Colonic mucosa (tissue), 4 donors: ENCODE results near the gene HAO1. TPM values are rescaled to one million over a fixed set of nuclear protein-coding genes. Genes with fewer than 3 reads are reported as not detected.
"Not testable (repeated sequence)": the region's sequence is repeated elsewhere in the genome, so short reads cannot be mapped to it uniquely, and the experiment has no call there.

ENCODE experiments used
- DNase-seq: peaks from one replicate; pipeline ENCODE4 v3.0.0-alpha.2; 2020
- H3K27ac ChIP-seq: fragments of 200-600 bp; one replicate; pipeline ENCODE4 v1.8.0; 2021
- H3K27me3 ChIP-seq: fragments of 200-600 bp; one replicate; pipeline ENCODE4 v1.8.0; 2021
- H3K36me3 ChIP-seq: fragments of 200-600 bp; one replicate; pipeline ENCODE4 v1.8.0; 2021
- H3K4me1 ChIP-seq: fragments of 200-600 bp; one replicate; pipeline ENCODE4 v1.8.0; 2021; ENCODE audit warnings: mild to moderate bottlenecking
- H3K4me3 ChIP-seq: fragments of 200-600 bp; one replicate; pipeline ENCODE4 v1.8.0; 2021
- H3K9ac ChIP-seq, 2 donors: one replicate each; pipeline ENCODE4 v1.7.0; 2013; ENCODE audit warnings: control low read depth in 2 of 2, low read depth in 2 of 2, low read length in 2 of 2
- H3K9me3 ChIP-seq: fragments of 200-600 bp; one replicate; pipeline ENCODE4 v1.8.0; 2021
- intact Hi-C: fragments of 100-400 bp; cut with DNase I; formaldehyde crosslinking; loops from one replicate; pipeline ENCODE4 v1.14.1; 2022
- total RNA-seq, 2 donors: library from RNA; stranded (reverse); fragmentation: NEBNext Ultra II Directional in 1 of 2; extraction: Animal tissue kit (Norgen Biotek cat#: 25700) in 1 of 2; gene quantifications; one replicate each; pipeline ENCODE4 v1.2.1, GENCODE V29; 2021
- TF ChIP-seq, protein P1 (sequence below): fragments of 200-600 bp; IDR thresholded peaks from one replicate; pipeline ENCODE4 v1.8.0; 2022; ENCODE audit warnings: antibody characterized with exemption, mild to moderate bottlenecking
- donor health status: healthy.
- donor health status: DM: no; HTN: no; CAD: no.
- donor health status: DM: no; HTN: no; CAD: no.

The HAO1 gene
- total RNA-seq, 2 donors from 2014 or later, result not detected

GRCh38 chr20:7967199-7967844 is 27.1 kb upstream of the HAO1 start:
- Histone ChIP-seq H3K27me3 (no peaks in the 10 kb centered on the region), H3K4me3 (no peak overlapping the region), H3K9ac (no peak overlapping the region), H3K9me3 (no peaks in the 10 kb centered on the region), H3K36me3 (no peaks in the 10 kb centered on the region), H3K27ac (no peak overlapping the region), H3K4me1 (no peaks in the 10 kb centered on the region)
- TF ChIP-seq, protein P1, sequence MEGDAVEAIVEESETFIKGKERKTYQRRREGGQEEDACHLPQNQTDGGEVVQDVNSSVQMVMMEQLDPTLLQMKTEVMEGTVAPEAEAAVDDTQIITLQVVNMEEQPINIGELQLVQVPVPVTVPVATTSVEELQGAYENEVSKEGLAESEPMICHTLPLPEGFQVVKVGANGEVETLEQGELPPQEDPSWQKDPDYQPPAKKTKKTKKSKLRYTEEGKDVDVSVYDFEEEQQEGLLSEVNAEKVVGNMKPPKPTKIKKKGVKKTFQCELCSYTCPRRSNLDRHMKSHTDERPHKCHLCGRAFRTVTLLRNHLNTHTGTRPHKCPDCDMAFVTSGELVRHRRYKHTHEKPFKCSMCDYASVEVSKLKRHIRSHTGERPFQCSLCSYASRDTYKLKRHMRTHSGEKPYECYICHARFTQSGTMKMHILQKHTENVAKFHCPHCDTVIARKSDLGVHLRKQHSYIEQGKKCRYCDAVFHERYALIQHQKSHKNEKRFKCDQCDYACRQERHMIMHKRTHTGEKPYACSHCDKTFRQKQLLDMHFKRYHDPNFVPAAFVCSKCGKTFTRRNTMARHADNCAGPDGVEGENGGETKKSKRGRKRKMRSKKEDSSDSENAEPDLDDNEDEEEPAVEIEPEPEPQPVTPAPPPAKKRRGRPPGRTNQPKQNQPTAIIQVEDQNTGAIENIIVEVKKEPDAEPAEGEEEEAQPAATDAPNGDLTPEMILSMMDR, result no peak
- DNase-seq, result no peak
- intact Hi-C loops, result no loop called here

- intact Hi-C loops, result no loop called here
- Histone ChIP-seq H3K4me3 (no peak overlapping the region), H3K36me3 (no peaks in the 10 kb centered on the region), H3K27ac (no peak overlapping the region), H3K27me3 (no peaks in the 10 kb centered on the region), H3K9ac (no peak overlapping the region), H3K9me3 (no peaks in the 10 kb centered on the region), H3K4me1 (no peaks in the 10 kb centered on the region)
- TF ChIP-seq, protein P1, result no peak
- DNase-seq, result no peak
Measured at GRCh38 chr20:7966176-7966575, 25.9 kb upstream of the HAO1 start.

- TF ChIP-seq, protein P1, result no peak
- no peaks in the 10 kb centered on the region for H3K27me3 ChIP-seq
- no peaks in the 10 kb centered on the region for H3K9me3 ChIP-seq
- DNase-seq, result no peak
- no peaks in the 10 kb centered on the region for H3K4me1 ChIP-seq
- no peak overlapping the region for H3K9ac ChIP-seq
- intact Hi-C loops, result no loop called here
- H3K36me3 ChIP-seq, result no peaks in the 10 kb centered on the region
- no peak overlapping the region for H3K4me3 ChIP-seq
- no peak overlapping the region for H3K27ac ChIP-seq
Measured at GRCh38 chr20:7959484-7959883, 19.2 kb upstream of the HAO1 start.

DNA sequence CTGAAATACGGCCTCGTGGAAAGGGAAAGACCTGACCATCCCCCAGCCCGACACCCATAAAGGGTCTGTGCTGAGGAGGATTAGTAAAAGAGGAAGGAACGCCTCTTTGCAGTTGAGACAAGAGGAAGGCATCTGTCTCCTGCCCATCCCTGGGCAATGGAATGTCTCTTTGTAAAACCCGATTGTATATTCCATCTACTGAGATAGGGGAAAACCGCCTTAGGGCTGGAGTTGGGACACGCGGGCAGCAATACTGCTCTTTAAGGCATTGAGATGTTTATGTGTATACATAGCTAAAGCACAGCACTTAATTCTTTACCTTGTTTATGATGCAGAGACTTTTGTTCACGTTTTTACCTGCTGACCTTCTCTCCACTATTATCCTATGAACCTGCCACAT is 16.3 kb upstream of the HAO1 start:
- H3K4me1 ChIP-seq, DNase-seq, H3K27ac ChIP-seq, H3K9ac ChIP-seq, H3K9me3 ChIP-seq, H3K4me3 ChIP-seq, H3K36me3 ChIP-seq, H3K27me3 ChIP-seq, intact Hi-C loops: not testable (repeated sequence)

DNA sequence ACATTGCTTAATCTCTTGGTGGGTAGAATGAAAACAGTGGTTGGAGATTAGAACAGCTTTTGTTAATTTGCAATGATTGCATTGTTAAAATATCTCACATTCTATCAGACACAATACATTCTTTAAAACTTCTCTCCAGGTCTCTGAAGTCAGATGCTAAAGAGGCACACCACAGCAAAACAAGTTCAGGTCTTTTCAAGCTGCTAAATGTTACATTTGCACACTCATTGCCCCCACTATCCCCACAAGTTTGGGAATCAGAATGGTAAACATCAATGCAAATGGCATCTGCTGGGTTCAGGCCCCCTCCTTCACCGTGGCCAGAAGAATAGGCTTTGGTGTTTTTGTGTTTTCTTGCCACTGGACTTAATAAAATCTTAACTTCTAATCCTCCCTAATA is 10.1 kb upstream of the HAO1 start:
- no peaks in the 10 kb centered on the region for H3K4me1 ChIP-seq
- H3K9me3 ChIP-seq, result peaks cover 5% of the 10 kb centered on the region
- intact Hi-C loops, result no loop called here
- no peak for DNase-seq
- H3K36me3 ChIP-seq, result no peaks in the 10 kb centered on the region
- H3K27me3 ChIP-seq, result no peaks in the 10 kb centered on the region
- H3K4me3 ChIP-seq, result no peak overlapping the region
- TF ChIP-seq, protein P1, result no peak
- no peak overlapping the region for H3K9ac ChIP-seq
- H3K27ac ChIP-seq, result no peak overlapping the region

DNA sequence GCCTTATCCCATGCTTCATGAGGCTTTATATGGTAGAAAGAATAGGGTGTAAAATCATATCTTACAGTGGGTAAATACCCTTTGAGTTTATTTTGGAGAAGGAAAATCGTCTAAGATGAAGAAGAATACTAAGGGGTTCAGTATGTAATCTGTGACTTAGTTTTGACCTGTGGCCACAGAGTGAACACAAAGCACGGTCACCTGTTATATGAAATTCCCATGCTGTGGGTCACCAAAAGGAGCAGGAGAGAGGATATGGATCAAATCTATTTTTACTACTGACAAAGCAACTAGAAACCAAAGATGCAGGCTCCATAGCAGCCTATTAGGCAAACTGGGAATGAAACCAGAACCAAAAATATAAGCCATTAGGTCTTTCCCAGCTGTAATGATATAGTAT is 3.6 kb upstream of the HAO1 start:
- Histone ChIP-seq H3K27ac (no peak overlapping the region), H3K27me3 (no peaks in the 10 kb centered on the region), H3K4me1 (no peaks in the 10 kb centered on the region), H3K9ac (no peak overlapping the region), H3K4me3 (no peak overlapping the region), H3K9me3 (peaks cover 5% of the 10 kb centered on the region), H3K36me3 (no peaks in the 10 kb centered on the region)
- intact Hi-C loops, result no loop called here
- no peak for DNase-seq
- TF ChIP-seq, protein P1, result no peak
